Stimulated activated CD8-positive, alpha-beta memory T cell treated with anti-CD3 and anti-CD28 coated beads, Interleukin-15, amount 100 ng/mL, for 24 hours (primary cell): ENCODE data around the gene FBXL13.
"Not testable (repeated sequence)": the region's sequence is repeated elsewhere in the genome, so short reads cannot be mapped to it uniquely, and the experiment has no call there.

Experiments
- DNase-seq: peaks from one replicate; pipeline ENCODE4 v3.0.0-alpha.2; 2020; ENCODE audit warnings: low read depth

Gene FBXL13

GRCh38 chr7:103079836-103080235, 5.2 kb upstream of the FBXL13 start:
- no peak for DNase-seq

- DNase-seq = not testable (repeated sequence)
Measured at GRCh38 chr7:103078226-103078625, 3.6 kb upstream of the FBXL13 start.

- DNase-seq = no peak
Measured at GRCh38 chr7:103077318-103077717, 2.7 kb upstream of the FBXL13 start.

DNA sequence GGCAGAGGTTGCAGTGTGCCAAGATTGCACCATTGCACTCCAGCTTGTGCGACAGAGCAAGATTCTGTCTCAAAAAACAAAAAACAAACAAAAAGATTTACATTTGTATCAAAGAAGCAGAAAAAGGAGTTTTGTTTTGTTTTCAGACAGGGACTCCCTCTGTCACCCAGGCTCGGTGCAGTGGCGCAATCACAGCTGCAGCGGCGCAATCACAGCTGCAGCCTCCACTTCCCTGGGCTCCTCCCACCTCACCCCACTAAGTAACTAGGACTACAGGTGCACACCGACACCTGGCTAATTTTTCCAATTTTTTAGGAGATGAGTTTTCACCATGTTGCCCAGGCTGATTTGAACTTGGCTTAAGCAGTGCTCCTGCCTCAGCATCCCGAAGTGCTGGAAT, 2.2 kb upstream of the FBXL13 start:
- no peak for DNase-seq

GRCh38 chr7:103075337-103075918, 832 bp upstream of the FBXL13 start:
- peak; percentile 41 for DNase-seq

DNA sequence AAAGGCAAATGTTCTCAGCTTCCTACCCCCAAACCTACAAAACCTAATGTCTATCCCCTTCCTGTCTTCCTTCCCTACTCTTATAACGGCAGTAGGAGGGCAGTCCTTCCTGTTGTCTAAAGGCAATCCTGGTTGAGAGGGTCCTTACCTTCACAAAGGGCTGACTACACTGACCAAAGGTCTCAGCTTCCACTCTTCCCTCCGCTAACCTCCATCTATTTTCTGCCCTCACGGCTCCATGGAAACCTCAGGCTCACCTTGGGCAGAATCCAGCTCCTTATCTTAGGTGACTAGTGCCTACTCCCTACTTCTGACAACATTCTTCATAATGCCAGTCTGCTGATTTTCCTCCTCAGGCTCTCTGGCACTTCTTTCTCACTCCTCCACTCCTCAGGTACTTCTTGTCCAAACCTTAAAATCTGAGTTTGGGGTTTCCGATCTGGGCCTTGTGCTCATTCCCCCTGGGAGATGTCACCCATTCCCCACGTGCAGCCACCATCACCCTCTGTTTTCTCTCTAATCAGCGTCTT, 542 bp downstream of the FBXL13 start:
- DNase-seq = no peak

GRCh38 chr7:103071000-103071399, 3.6 kb downstream of the FBXL13 start:
- no peak for DNase-seq

DNA sequence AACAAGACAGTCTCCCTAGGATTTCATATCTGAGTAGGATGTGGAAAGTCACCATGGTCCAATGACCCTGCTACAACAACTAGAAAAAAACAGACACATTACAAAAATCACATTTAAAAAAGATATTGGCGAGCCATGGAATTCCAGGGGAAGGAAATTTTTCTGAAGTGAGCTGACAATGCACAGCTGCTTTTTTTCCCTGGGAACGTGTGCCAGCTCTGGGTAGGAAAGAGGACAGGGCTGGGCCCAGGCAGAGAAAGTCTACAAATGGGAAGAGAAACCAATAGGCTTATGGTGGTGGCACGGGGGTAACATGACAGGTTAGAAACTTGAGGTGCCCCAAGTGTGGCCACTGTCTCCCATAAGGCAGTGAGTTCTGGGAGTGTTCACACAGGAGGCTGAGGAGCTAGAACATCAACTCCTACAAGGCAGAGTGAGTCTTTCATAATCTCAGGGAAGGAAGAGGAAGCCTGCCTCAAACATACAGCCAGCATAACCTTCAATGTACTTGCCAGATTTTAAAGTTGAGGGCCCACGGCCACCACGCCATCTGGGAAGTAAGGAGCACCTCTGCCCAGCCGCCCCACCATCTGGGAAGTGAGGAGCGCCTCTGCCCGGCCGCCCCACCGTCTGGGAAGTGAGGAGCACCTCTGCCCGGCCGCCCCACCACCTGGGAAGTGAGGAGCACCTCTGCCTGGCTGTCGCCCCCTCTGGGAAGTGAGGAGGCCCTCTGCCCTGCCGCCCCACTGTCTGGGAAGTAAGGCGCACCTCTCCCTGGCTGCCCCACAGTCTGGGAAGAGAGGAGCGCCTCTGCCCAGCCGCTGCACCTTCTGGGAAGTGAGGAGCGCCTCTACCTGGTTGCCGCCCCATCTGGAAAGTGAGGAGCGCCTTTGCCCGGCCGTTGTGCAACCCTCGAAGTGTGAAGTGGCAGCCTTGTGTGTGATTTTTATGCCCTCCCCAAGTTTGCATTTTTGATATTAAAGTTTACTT, 5.9 kb downstream of the FBXL13 start:
- no peak for DNase-seq

- peak; percentile 6 for DNase-seq
Measured at GRCh38 chr7:103065667-103066066, 8.9 kb downstream of the FBXL13 start.

DNA sequence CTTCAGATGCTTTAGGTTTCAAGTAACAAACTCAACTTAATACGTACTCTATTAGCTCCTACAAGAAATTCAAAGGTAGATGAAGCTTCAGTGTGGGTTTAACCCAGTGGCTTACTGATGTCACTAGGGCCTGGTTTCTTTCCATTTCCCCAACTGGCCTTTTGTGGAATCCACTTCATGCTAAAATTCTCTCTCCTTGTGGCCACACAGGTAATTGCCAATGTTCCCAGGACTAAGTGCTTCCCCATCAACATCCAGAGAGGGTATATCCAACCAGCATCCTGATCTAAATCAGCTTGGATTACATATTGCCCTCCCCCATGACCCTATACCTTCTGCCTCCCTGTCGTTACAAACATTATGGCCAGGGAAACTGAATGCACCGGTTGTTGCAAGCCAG, 10.7 kb downstream of the FBXL13 start:
- no peak for DNase-seq

- no peak for DNase-seq
Measured at GRCh38 chr7:103059471-103059870, 15.1 kb downstream of the FBXL13 start.

- no peak for DNase-seq
Measured at GRCh38 chr7:103058122-103058521, 16.5 kb downstream of the FBXL13 start.

DNA sequence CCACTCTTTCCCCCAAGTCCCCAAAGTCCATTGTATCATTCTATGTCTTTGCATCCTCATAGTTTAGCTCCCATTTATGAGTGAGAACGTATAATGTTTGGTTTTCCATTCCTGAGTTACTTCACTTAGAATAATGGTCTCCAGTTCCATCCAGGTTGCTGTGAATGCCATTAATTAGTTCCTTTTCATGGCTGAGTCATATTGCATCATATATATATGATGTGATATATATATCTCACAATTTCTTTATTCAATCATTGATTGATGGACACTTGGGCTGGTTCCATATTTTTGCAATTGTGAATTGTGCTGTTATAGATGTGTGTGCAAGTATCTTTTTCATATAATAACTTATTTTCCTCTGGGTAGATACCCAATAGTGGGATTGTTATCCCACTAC, 18.6 kb downstream of the FBXL13 start:
- not testable (repeated sequence) for DNase-seq

- DNase-seq = no peak
Measured at GRCh38 chr7:103051519-103051918, 23.1 kb downstream of the FBXL13 start.

GRCh38 chr7:103048833-103049232, 25.8 kb downstream of the FBXL13 start:
- no peak for DNase-seq

DNA sequence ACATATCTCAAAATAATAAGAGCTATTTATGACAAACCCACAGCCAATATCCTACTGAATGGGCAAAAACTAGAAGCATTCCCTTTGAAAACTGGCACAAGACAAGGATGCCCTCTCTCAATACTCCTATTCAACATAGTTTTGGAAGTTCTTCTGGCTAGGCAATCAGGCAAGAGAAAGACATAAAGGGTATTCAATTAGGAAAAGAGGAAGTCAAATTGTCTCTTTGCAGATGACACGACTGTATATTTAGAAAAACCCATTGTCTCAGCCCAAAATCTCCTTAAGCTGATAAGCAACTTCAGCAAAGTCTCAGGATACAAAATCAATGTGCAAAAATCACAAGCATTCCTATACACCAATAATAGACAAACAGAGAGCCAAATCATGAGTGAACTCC, 32.8 kb downstream of the FBXL13 start:
- DNase-seq = not testable (repeated sequence)

DNA sequence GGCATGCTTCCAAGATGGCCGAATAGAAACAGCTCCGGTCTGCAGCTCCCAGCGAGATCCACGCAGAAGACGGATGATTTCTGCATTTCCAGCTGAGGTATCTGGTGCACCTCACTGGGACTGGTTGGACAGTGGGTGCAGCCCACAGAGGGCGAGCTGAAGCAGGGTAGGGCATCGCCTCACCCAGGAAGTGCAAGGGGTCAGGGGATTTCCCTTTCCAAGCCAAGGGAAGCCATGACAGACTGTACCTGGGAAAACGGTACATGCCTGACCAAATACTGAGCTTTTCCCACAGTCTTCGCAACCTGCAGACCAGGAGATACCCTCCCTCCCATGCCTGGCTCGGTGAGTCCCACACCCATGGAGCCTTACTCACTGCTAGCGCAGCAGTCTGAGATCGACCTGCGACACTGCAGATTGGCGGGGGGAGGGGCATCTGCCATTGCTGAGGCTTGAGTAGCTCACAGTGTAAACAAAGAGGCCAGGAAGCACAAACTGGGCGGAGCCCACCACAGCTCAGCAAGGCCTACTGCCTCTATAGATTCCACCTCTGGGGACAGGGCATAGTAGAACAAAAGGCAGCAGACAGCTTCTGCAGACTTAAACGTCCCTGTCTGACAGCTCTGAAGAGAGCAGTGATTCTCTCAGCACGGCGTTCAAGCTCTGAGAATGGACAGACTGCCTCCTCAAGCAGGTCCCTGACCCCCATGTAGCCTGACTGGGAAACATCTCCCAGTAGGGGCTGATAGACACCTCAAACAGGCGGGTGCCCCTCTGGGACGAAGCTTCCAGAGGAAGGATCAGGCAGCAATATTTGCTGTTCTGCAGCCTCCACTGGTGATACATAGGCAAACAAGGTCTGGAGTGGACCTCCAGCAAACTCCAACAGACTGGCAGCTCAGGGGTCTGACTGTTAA, 36.5 kb downstream of the FBXL13 start:
- DNase-seq = not testable (repeated sequence)

- no peak for DNase-seq
Measured at GRCh38 chr7:103037476-103037822, 37.1 kb downstream of the FBXL13 start.

GRCh38 chr7:103034318-103034717, 40.3 kb downstream of the FBXL13 start:
- not testable (repeated sequence) for DNase-seq

DNA sequence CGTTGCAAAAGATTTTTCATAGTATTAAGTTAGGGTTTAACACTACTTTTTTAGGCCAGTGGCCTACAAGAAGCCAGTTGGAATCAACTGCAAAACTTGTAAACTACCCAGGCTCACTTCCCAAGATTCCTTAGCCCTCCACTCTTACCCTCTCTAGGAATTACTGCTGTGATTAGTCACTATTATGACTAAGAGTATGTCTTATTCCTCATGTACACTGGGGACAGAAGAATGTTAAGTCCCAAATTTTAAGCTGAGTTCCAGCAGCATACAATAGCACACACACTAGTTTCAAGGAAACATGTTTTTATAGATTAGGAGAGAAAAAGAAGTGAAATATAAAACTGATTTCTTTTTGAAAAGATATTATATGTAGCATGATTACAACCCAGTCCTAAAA, 42.8 kb downstream of the FBXL13 start:
- no peak for DNase-seq

DNA sequence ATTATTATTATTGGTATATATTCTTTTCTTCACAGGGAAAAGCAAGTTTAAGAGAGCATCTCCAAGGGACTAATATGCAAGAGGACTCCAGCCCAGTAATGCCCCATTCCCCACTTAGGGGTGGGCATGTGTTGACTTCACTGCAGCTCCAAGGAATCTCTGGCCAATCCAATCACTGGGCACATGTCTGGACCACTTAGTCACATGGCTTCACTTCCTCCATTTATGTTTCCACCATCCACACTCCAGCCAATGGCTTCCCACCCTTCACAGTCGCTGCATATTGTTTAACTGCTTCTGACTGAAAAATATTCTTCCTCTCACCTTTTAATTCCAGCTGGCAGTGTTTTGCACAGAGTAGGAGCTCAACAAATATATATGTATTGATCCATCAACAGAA, 43.6 kb downstream of the FBXL13 start:
- DNase-seq = no peak

GRCh38 chr7:103025341-103025740, 49.3 kb downstream of the FBXL13 start:
- DNase-seq = no peak
